A549 (cell line): ENCODE results near the gene RELN. TPM values are rescaled to one million over a fixed set of nuclear protein-coding genes. Genes with fewer than 3 reads are reported as not detected.

Source experiments
- ATAC-seq, 2 experiments: fragments of 200-7000 bp in 1 of 2; fragments of >200 bp in 1 of 2; cut with Nextera tagmentation in 1 of 2; cut with Tn5 transposase in 1 of 2; 3 replicates each; pipeline versions ENCODE4 v1.8.0 to v1.9.1; 2018 to 2020; ENCODE audit warnings: mild to moderate bottlenecking in 1 of 2, moderate library complexity in 1 of 2
- CTCF ChIA-PET: fragments of 300-600 bp; sonication (Branson Sonifier 250); formaldehyde crosslinking; extraction: SDS; loops from one replicate; lab custom pipeline; 2021; ENCODE audit warnings: antibody characterized with exemption, inconsistent platforms; lab: Yijun Ruan, JAX
- POLR2A ChIA-PET: fragments of 350-600 bp; formaldehyde crosslinking; extraction: SDS; loops from one replicate; lab custom pipeline; 2021; ENCODE audit warnings: antibody characterized with exemption, inconsistent platforms; lab: Yijun Ruan, JAX
- DNase-seq, 2 experiments: peaks; one replicate each; pipeline versions ENCODE4 v3.0.0 to v3.0.0-alpha.2; 2011 to 2016; ENCODE audit warnings: low read depth in 1 of 2, low spot score in 1 of 2
- FAIRE-seq: peaks from 2 replicates; lab custom pipeline; 2011; peaks lifted over from hg19 to GRCh38; lab: Jason Lieb, UNC
- H3K27ac ChIP-seq, 2 experiments: fragments of >200 bp; sonication (Bioruptor Twin); formaldehyde crosslinking; 3 replicates each; pipeline ENCODE4 v1.5.1; 2016 to 2017
- H3K4me1 ChIP-seq: fragments of >200 bp; sonication (Bioruptor Twin); formaldehyde crosslinking; 3 replicates; pipeline ENCODE4 v1.6.1; 2016
- H3K4me2 ChIP-seq: fragments of >200 bp; sonication (Bioruptor Twin); formaldehyde crosslinking; 3 replicates; pipeline ENCODE4 v1.6.1; 2016
- H3K4me3 ChIP-seq: fragments of >200 bp; sonication (Bioruptor Twin); formaldehyde crosslinking; 3 replicates; pipeline ENCODE4 v1.5.1; 2016
- H3K9me3 ChIP-seq: fragments of >200 bp; sonication (Bioruptor Twin); formaldehyde crosslinking; 3 replicates; pipeline ENCODE4 v1.6.1; 2016
- ATOH8 ChIP-seq: fragments of 250-450 bp; sonication (Bioruptor Pico); IDR thresholded peaks from 2 replicates; pipeline ENCODE4 v1.5.0; 2020; ENCODE audit warnings: low read depth, mild to moderate bottlenecking, moderate library complexity
- BCL3 ChIP-seq: fragments of >200 bp; sonication (Bioruptor Twin); formaldehyde crosslinking; IDR thresholded peaks from 3 replicates; pipeline ENCODE4 v1.6.1; 2016
- BHLHE40 ChIP-seq: IDR thresholded peaks from 2 replicates; pipeline ENCODE4 v1.6.1; 2012; ENCODE audit warnings: low read depth, low read length, inconsistent platforms
- CBX2 ChIP-seq: fragments of 200-600 bp; sonication (generic); IDR thresholded peaks from 2 replicates; pipeline ENCODE4 v1.6.1; 2016; ENCODE audit warnings: low read depth, mild to moderate bottlenecking, borderline replicate concordance
- CBX8 ChIP-seq: fragments of 200-600 bp; sonication (generic); IDR thresholded peaks from 2 replicates; pipeline ENCODE4 v1.6.1; 2016
- CTCF ChIP-seq: fragments of >200 bp; sonication (Bioruptor Twin); formaldehyde crosslinking; IDR thresholded peaks from 3 replicates; pipeline ENCODE4 v1.5.1; 2016
- ELK1 ChIP-seq: fragments of 150-350 bp; IDR thresholded peaks from 2 replicates; pipeline ENCODE4 v1.6.1; 2014; ENCODE audit warnings: low read depth, mild to moderate bottlenecking, low read length
- ESRRA ChIP-seq: fragments of 150-350 bp; IDR thresholded peaks from 2 replicates; pipeline ENCODE4 v1.6.1; 2014; ENCODE audit warnings: mild to moderate bottlenecking, low read length, borderline replicate concordance
- FOSL2 ChIP-seq, 2 experiments: fragments of 450-650 bp in 1 of 2; fragments of >200 bp in 1 of 2; sonication (Bioruptor Twin) in 1 of 2; formaldehyde crosslinking; IDR thresholded peaks; 2 replicates each; pipeline versions ENCODE4 v1.5.0 to v1.6.1; 2016 to 2020; ENCODE audit warnings: mild to moderate bottlenecking in 1 of 2, moderate library complexity in 1 of 2
- GATA3 ChIP-seq: IDR thresholded peaks from 2 replicates; pipeline ENCODE4 v1.6.1; 2012; ENCODE audit warnings: borderline replicate concordance
- JUNB ChIP-seq: fragments of >200 bp; sonication (Bioruptor Twin); formaldehyde crosslinking; IDR thresholded peaks from 2 replicates; pipeline ENCODE4 v1.6.1; 2016
- MAFK ChIP-seq: fragments of 450-650 bp; IDR thresholded peaks from 2 replicates; pipeline ENCODE4 v1.6.1; 2014; ENCODE audit not compliant: partially characterized antibody
- MAX ChIP-seq: IDR thresholded peaks from 2 replicates; pipeline ENCODE4 v1.6.1; 2012
- MYC ChIP-seq: IDR thresholded peaks from 2 replicates; pipeline ENCODE4 v1.6.1; 2012; ENCODE audit warnings: mild to moderate bottlenecking, inconsistent platforms, low read length, improper control_type of control experiment, borderline replicate concordance
- PBX3 ChIP-seq: IDR thresholded peaks from 2 replicates; pipeline ENCODE4 v1.6.1; 2012
- POLR2AphosphoS2 ChIP-seq: conservative IDR thresholded peaks from 2 replicates; pipeline ENCODE4 v1.6.1; 2012; ENCODE audit warnings: low read length, improper control_type of control experiment, inconsistent platforms
- RAD21 ChIP-seq, 2 experiments: fragments of >200 bp in 1 of 2; sonication (Bioruptor Twin) in 1 of 2; formaldehyde crosslinking in 1 of 2; IDR thresholded peaks in 1 of 2; conservative IDR thresholded peaks in 1 of 2; 2 replicates in 1 of 2; 3 replicates in 1 of 2; pipeline ENCODE4 v1.6.1; 2012 to 2018; ENCODE audit warnings: inconsistent platforms in 1 of 2
- RARB ChIP-seq: fragments of 250-450 bp; sonication (Bioruptor Pico); IDR thresholded peaks from 2 replicates; pipeline ENCODE4 v1.8.0; 2021; ENCODE audit warnings: mild to moderate bottlenecking, moderate library complexity
- RCOR1 ChIP-seq: fragments of 150-350 bp; IDR thresholded peaks from 2 replicates; pipeline ENCODE4 v1.6.1; 2014; ENCODE audit warnings: antibody characterized with exemption, low read length, low read depth
- RFX5 ChIP-seq: fragments of 450-650 bp; IDR thresholded peaks from 2 replicates; pipeline ENCODE4 v1.7.1; 2014; ENCODE audit warnings: antibody characterized with exemption, mild to moderate bottlenecking, moderate library complexity
- SMC3 ChIP-seq: fragments of >200 bp; sonication (Bioruptor Twin); formaldehyde crosslinking; IDR thresholded peaks from 3 replicates; pipeline ENCODE4 v1.6.1; 2018; ENCODE audit warnings: inconsistent platforms
- SREBF2 ChIP-seq: fragments of 450-650 bp; IDR thresholded peaks from 2 replicates; pipeline ENCODE4 v1.6.1; 2014; ENCODE audit warnings: mild to moderate bottlenecking, moderate library complexity
- ZFP36 ChIP-seq: fragments of 450-650 bp; IDR thresholded peaks from 2 replicates; pipeline ENCODE4 v1.6.1; 2014; ENCODE audit warnings: borderline replicate concordance; ENCODE audit not compliant: partially characterized antibody
- ZNF302 ChIP-seq: fragments of 250-450 bp; sonication (Bioruptor Pico); IDR thresholded peaks from 2 replicates; pipeline ENCODE4 v1.9.0; 2021; ENCODE audit warnings: inconsistent platforms, mild to moderate bottlenecking, moderate library complexity
- WGBS: methylation state at CpG from one replicate; pipeline ENCODE4 v1.1.6; 2017; ENCODE audit errors: missing lambda C conversion rate; 5-methylcytosine and 5-hydroxymethylcytosine counted together
- polyA plus RNA-seq, 4 experiments: library from polyadenylated mRNA; depleted of rRNA in 3 of 4; stranded (reverse); fragments of >200 nt; fragmentation: RNase III in 1 of 4; extraction: RNeasy Plus Mini Kit Qiagen cat#74134 plus additional on column Dnase treatment in 1 of 4; gene quantifications; 2 replicates in 3 of 4; 3 replicates in 1 of 4; pipeline ENCODE4 v1.2.3, GENCODE V29; 2011 to 2017

RELN gene
- polyA plus RNA-seq, 2 of the 4 experiments (the other 2 are of a cell fraction), result not detected

GRCh38 chr7:103445228-103446048 is 544.0 kb downstream of the RELN start:
- CTCF ChIA-PET, result interaction anchor here (1.1 kb wide), 1 partner anchor 24 kb away, joined by 3 read pairs; no protein-coding TSS in a partner anchor
- peak; percentile 16 to 27; a peak in 3 of 6 replicates for ATAC-seq
- no peak for TF ChIP-seq CBX8
- no peak for TF ChIP-seq ZNF302
- TF ChIP-seq MAX, result no peak
- TF ChIP-seq JUNB, result no peak
- no peak for TF ChIP-seq SMC3
- no peak for TF ChIP-seq RCOR1
- no peak for TF ChIP-seq CTCF
- TF ChIP-seq PBX3, result no peak
- TF ChIP-seq ESRRA, result no peak
- no peak for TF ChIP-seq RAD21 (conservative IDR thresholded peaks at IDR 0.05 in 1 of 2, IDR thresholded peaks at IDR 0.05 in 1 of 2)
- TF ChIP-seq MYC, result no peak
- TF ChIP-seq RARB, result no peak
- TF ChIP-seq RFX5, result no peak
- no peak for TF ChIP-seq BHLHE40
- no peak for TF ChIP-seq ATOH8
- TF ChIP-seq CBX2, result no peak
- TF ChIP-seq ELK1, result no peak
- TF ChIP-seq, all 56 proteins: peak for 0
- FAIRE-seq, result no peak
- Histone ChIP-seq H3K9me3 (peaks cover 4% of the 10 kb centered on the region; the same call in 1 of the 3 replicates), H3K27ac (no peak overlapping the region), H3K4me2 (peak overlapping the region; percentile 89), H3K4me3 (peak overlapping the region; percentile 42), H3K4me1 (peaks cover 7% of the 10 kb centered on the region; the same call in 1 of the 3 replicates)
- POLR2A ChIA-PET, result no interaction called here
- no peak for DNase-seq
- 48% methylated on average over 41 of the region's 48 CpGs for WGBS

GRCh38 chr7:103439661-103440060 is 549.8 kb downstream of the RELN start:
- WGBS, result 75% methylated on average over 8 of the region's 8 CpGs
- H3K4me3 ChIP-seq, result no peak overlapping the region
- H3K9me3 ChIP-seq, result peaks cover under 1% of the 10 kb centered on the region; the same call in 1 of the 3 replicates
- DNase-seq (no peak), ATAC-seq (no peak), FAIRE-seq (no peak)
- H3K4me2 ChIP-seq, result no peak overlapping the region
- ChIA-PET POLR2A (no interaction called here), CTCF (no interaction called here)
- no peaks in the 10 kb centered on the region for H3K4me1 ChIP-seq
- H3K27ac ChIP-seq, result no peak overlapping the region
- no peak for TF ChIP-seq ELK1
- TF ChIP-seq MAFK, result no peak
- no peak for TF ChIP-seq GATA3
- TF ChIP-seq ZNF302, result no peak
- TF ChIP-seq SREBF2, result no peak
- no peak for TF ChIP-seq BCL3
- no peak for TF ChIP-seq CTCF
- no peak for TF ChIP-seq FOSL2 (IDR thresholded peaks at IDR 0.05)
- TF ChIP-seq FOSL2 (CRISPR knock-in tag; IDR thresholded peaks at IDR 0.05), result no peak
- no peak for TF ChIP-seq POLR2AphosphoS2
- TF ChIP-seq RCOR1, result no peak
- no peak for TF ChIP-seq ATOH8
- TF ChIP-seq ZFP36, result no peak
